Upper lobe of right lung (tissue), 1 donor: ENCODE results near the gene DCST1. TPM values are rescaled to one million over a fixed set of nuclear protein-coding genes. Genes with fewer than 3 reads are reported as not detected.
A peak's percentile ranks its signal among the peaks of the same experiment; 100 is the strongest.

ENCODE experiments used
- ATAC-seq: fragments of 200-7000 bp; cut with Tn5 transposase; one replicate; pipeline ENCODE4 v1.9.1; 2020; ENCODE audit warnings: mild to moderate bottlenecking, moderate library complexity
- DNase-seq: peaks from one replicate; pipeline ENCODE4 v3.0.0-alpha.2; 2020
- H3K27ac ChIP-seq: fragments of 200-600 bp; one replicate; pipeline ENCODE4 v1.8.0; 2022
- H3K27me3 ChIP-seq: fragments of 200-600 bp; one replicate; pipeline ENCODE4 v1.8.0; 2022; ENCODE audit warnings: mild to moderate bottlenecking
- H3K36me3 ChIP-seq: fragments of 200-600 bp; one replicate; pipeline ENCODE4 v1.8.0; 2022
- H3K4me1 ChIP-seq: fragments of 200-600 bp; one replicate; pipeline ENCODE4 v1.8.0; 2022
- H3K4me3 ChIP-seq: fragments of 200-600 bp; one replicate; pipeline ENCODE4 v1.8.0; 2022; ENCODE audit warnings: mild to moderate bottlenecking
- H3K9me3 ChIP-seq: fragments of 200-600 bp; one replicate; pipeline ENCODE4 v1.8.0; 2022
- CTCF ChIP-seq: fragments of 200-600 bp; IDR thresholded peaks from one replicate; pipeline ENCODE4 v1.8.0; 2022; ENCODE audit warnings: antibody characterized with exemption
- intact Hi-C: fragments of 100-400 bp; cut with DNase I; formaldehyde crosslinking; loops from one replicate; pipeline ENCODE4 v1.11.0; 2022
- total RNA-seq: library from RNA; stranded (reverse); fragmentation: NEBNext Ultra II Directional; extraction: Animal tissue kit (Norgen Biotek cat#: 25700); gene quantifications from one replicate; pipeline ENCODE4 v1.2.1, GENCODE V29; 2021
- donor health status: DM: no; HTN: yes; CAD: no; lungs with severe emphysema.

The DCST1 gene
- total RNA-seq, 1 donor from 2014 or later, result not detected

- peaks cover 14% of the 10 kb centered on the region for H3K4me1 ChIP-seq
- no peaks in the 10 kb centered on the region for H3K27me3 ChIP-seq
- H3K9me3 ChIP-seq, result no peaks in the 10 kb centered on the region
- ATAC-seq, result no peak
- intact Hi-C loops, result no loop called here
- H3K36me3 ChIP-seq, result no peaks in the 10 kb centered on the region
- no peak for TF ChIP-seq CTCF
- no peak overlapping the region for H3K27ac ChIP-seq
- DNase-seq, result no peak
- no peak overlapping the region for H3K4me3 ChIP-seq
Measured at GRCh38 chr1:155068599-155068998, 35.0 kb downstream of the DCST1 start.

- TF ChIP-seq CTCF, result no peak
- Histone ChIP-seq H3K4me3 (no peak overlapping the region), H3K4me1 (peaks cover 14% of the 10 kb centered on the region), H3K36me3 (no peaks in the 10 kb centered on the region), H3K27ac (no peak overlapping the region), H3K9me3 (no peaks in the 10 kb centered on the region), H3K27me3 (no peaks in the 10 kb centered on the region)
- intact Hi-C loops, result no loop called here
- no peak for ATAC-seq
- DNase-seq, result no peak
Measured at GRCh38 chr1:155069551-155070157, 36.0 kb downstream of the DCST1 start.

- no peak for TF ChIP-seq CTCF
- no peaks in the 10 kb centered on the region for H3K9me3 ChIP-seq
- intact Hi-C loops, result no loop called here
- DNase-seq, result no peak
- no peaks in the 10 kb centered on the region for H3K27me3 ChIP-seq
- no peak for ATAC-seq
- H3K4me1 ChIP-seq, result peaks cover 14% of the 10 kb centered on the region
- no peak overlapping the region for H3K27ac ChIP-seq
- H3K4me3 ChIP-seq, result peak overlapping the region; percentile 52
- no peaks in the 10 kb centered on the region for H3K36me3 ChIP-seq
Measured at GRCh38 chr1:155070158-155070621, 36.6 kb downstream of the DCST1 start.

- peak overlapping the region; percentile 60 for H3K27ac ChIP-seq
- ATAC-seq, result peak; percentile 90
- no peaks in the 10 kb centered on the region for H3K36me3 ChIP-seq
- intact Hi-C loops, result no loop called here
- peaks cover 14% of the 10 kb centered on the region for H3K4me1 ChIP-seq
- H3K9me3 ChIP-seq, result no peaks in the 10 kb centered on the region
- no peaks in the 10 kb centered on the region for H3K27me3 ChIP-seq
- peak overlapping the region; percentile 52 for H3K4me3 ChIP-seq
- DNase-seq, result peak; percentile 91
- peak; percentile 49 for TF ChIP-seq CTCF
Measured at GRCh38 chr1:155070721-155071569, 37.3 kb downstream of the DCST1 start.

- no peak overlapping the region for H3K4me3 ChIP-seq
- DNase-seq (no peak), ATAC-seq (no peak)
- H3K27ac ChIP-seq, result no peak overlapping the region
- intact Hi-C loops, result no loop called here
- no peaks in the 10 kb centered on the region for H3K27me3 ChIP-seq
- no peak for TF ChIP-seq CTCF
- peaks cover 14% of the 10 kb centered on the region for H3K4me1 ChIP-seq
- no peaks in the 10 kb centered on the region for H3K36me3 ChIP-seq
- H3K9me3 ChIP-seq, result no peaks in the 10 kb centered on the region
Measured at GRCh38 chr1:155071701-155072100, 38.1 kb downstream of the DCST1 start.
